Fibroblast of lung (primary cell): ENCODE measurements around the gene BMP8A.

Experiments used
- EZH2 ChIP-seq: IDR thresholded peaks from 2 replicates; pipeline ENCODE4 v1.5.1; 2012; ENCODE audit warnings: low read length, control low read depth, mild to moderate bottlenecking; ENCODE audit errors: missing control alignments
- TF ChIP-seq, protein P1 (sequence below), 2 donors: IDR thresholded peaks in 1 of 2; conservative IDR thresholded peaks in 1 of 2; 1 replicate in 1 of 2; 2 replicates in 1 of 2; pipeline ENCODE4 v1.5.1; 2011 to 2012; ENCODE audit warnings: low read length in 2 of 2, control low read depth in 1 of 2, inconsistent platforms in 1 of 2, low read depth in 1 of 2, mild to moderate bottlenecking in 1 of 2

GRCh38 chr1:39566441-39567137 lies 75.2 kb downstream of the BMP8A start:
- TF ChIP-seq, protein P1, sequence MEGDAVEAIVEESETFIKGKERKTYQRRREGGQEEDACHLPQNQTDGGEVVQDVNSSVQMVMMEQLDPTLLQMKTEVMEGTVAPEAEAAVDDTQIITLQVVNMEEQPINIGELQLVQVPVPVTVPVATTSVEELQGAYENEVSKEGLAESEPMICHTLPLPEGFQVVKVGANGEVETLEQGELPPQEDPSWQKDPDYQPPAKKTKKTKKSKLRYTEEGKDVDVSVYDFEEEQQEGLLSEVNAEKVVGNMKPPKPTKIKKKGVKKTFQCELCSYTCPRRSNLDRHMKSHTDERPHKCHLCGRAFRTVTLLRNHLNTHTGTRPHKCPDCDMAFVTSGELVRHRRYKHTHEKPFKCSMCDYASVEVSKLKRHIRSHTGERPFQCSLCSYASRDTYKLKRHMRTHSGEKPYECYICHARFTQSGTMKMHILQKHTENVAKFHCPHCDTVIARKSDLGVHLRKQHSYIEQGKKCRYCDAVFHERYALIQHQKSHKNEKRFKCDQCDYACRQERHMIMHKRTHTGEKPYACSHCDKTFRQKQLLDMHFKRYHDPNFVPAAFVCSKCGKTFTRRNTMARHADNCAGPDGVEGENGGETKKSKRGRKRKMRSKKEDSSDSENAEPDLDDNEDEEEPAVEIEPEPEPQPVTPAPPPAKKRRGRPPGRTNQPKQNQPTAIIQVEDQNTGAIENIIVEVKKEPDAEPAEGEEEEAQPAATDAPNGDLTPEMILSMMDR (conservative IDR thresholded peaks at IDR 0.05 in 1 of 2, IDR thresholded peaks at IDR 0.05 in 1 of 2; ENCODE audit: low read depth in 1 of 2, low read length in 2 of 2): no peak
- no peak for TF ChIP-seq EZH2
